Measurements from ENCODE around the gene LMTK2. TPM values are rescaled to one million over a fixed set of nuclear protein-coding genes. Genes with fewer than 3 reads are reported as not detected.

Gene LMTK2
- total RNA-seq, 1 donor from 2014 or later = 32.5 TPM

DNA sequence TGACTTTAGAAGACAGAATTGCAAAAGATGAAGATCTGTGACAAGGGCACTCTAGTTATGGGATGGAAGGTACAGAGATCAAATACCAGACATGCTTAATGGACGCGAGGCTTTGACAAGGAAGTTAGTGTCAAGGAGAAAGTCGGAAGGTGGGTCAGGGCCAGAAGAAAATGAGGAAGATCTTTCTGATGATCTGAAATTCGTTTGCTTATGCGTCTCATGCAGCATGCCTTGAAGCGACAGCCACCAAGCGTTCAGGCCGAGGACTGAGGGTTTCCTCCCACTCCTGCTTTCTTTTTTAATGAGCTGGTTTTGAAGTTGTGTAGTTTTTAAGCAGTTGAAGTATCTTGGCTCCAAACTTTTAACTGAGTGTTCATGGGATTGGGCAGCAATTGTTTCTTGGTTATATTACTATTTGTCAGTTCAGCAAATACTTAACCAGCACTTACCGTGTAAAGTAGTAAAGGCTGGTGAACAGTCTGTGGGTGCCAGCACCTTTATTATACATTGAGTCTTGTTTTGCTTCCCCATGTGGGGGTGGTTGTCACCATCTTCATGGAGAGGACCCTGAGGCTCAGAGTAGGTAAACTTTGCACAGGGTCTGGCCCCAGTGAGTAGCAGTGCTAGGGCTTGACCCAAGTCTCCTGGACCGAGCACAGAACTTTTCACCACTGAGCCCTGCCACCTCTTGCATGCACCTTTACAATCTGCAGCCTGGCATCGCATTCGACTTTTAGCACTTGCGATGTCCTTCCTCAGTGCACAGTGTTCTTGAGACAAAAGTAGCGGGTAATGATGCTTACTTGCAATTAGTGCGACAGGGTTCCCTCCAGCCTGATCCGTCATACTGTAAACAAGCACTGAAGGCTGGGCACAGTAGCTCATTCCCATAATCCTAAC, 90.3 kb downstream of the LMTK2 start:
- H3K27me3 Mint-ChIP-seq (ENCODE audit: unreplicated experiment) = peaks cover 2% of the 10 kb centered on the region
- H3K36me3 Mint-ChIP-seq (ENCODE audit: low read depth, unreplicated experiment) = peaks cover 24% of the 10 kb centered on the region
- H3K4me3 Mint-ChIP-seq (ENCODE audit: unreplicated experiment) = peak overlapping the region; percentile 63
- H3K27ac Mint-ChIP-seq (ENCODE audit: unreplicated experiment) = no peak overlapping the region
- TF ChIP-seq CTCF (IDR thresholded peaks at IDR 0.05; ENCODE audit: unreplicated experiment) = no peak
- DNase-seq (ENCODE audit: low spot score) = no peak
- no peaks in the 10 kb centered on the region for H3K4me1 Mint-ChIP-seq (ENCODE audit: unreplicated experiment)
- no peaks in the 10 kb centered on the region for H3K9me3 Mint-ChIP-seq (ENCODE audit: unreplicated experiment)

DNA sequence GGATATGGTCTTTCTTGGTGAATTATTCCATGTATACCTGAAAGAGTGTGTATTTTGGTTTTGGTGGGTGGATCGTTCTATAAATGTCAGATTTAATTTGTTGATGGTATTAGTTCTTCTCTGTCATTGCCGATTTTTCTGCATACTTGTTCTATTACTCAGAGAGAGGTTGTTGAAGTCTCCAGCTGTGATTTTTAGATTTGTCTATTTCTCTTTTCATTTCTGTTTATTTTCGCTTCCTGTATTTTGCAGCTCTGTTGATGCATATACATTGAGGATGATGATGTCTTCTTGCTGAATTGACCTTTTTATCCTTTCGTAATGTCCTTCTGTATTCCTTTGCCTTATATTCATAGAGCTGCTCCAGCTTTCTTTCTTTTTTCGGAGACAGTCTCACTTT, 92.5 kb downstream of the LMTK2 start:
- no peak for DNase-seq (ENCODE audit: low spot score)
- no peak overlapping the region for H3K27ac Mint-ChIP-seq (ENCODE audit: unreplicated experiment)
- peaks cover 13% of the 10 kb centered on the region for H3K36me3 Mint-ChIP-seq (ENCODE audit: low read depth, unreplicated experiment)
- no peak overlapping the region for H3K4me3 Mint-ChIP-seq (ENCODE audit: unreplicated experiment)
- H3K9me3 Mint-ChIP-seq (ENCODE audit: unreplicated experiment) = no peaks in the 10 kb centered on the region
- no peak for TF ChIP-seq CTCF (IDR thresholded peaks at IDR 0.05; ENCODE audit: unreplicated experiment)
- H3K27me3 Mint-ChIP-seq (ENCODE audit: unreplicated experiment) = peaks cover 2% of the 10 kb centered on the region
- H3K4me1 Mint-ChIP-seq (ENCODE audit: unreplicated experiment) = no peaks in the 10 kb centered on the region

- DNase-seq (ENCODE audit: low spot score) = no peak
- Mint-ChIP-seq H3K9me3 (ENCODE audit: unreplicated experiment) (no peaks in the 10 kb centered on the region), H3K27me3 (ENCODE audit: unreplicated experiment) (peaks cover 2% of the 10 kb centered on the region), H3K4me3 (ENCODE audit: unreplicated experiment) (no peak overlapping the region), H3K4me1 (ENCODE audit: unreplicated experiment) (no peaks in the 10 kb centered on the region), H3K27ac (ENCODE audit: unreplicated experiment) (no peak overlapping the region), H3K36me3 (ENCODE audit: low read depth, unreplicated experiment) (peaks cover 4% of the 10 kb centered on the region)
- TF ChIP-seq CTCF (IDR thresholded peaks at IDR 0.05; ENCODE audit: unreplicated experiment) = no peak
Measured at GRCh38 chr7:98200364-98200763, 93.7 kb downstream of the LMTK2 start.

- no peaks in the 10 kb centered on the region for H3K9me3 Mint-ChIP-seq (ENCODE audit: unreplicated experiment)
- TF ChIP-seq CTCF (IDR thresholded peaks at IDR 0.05; ENCODE audit: unreplicated experiment) = no peak
- no peak for DNase-seq (ENCODE audit: low spot score)
- H3K27ac Mint-ChIP-seq (ENCODE audit: unreplicated experiment) = no peak overlapping the region
- no peak overlapping the region for H3K4me3 Mint-ChIP-seq (ENCODE audit: unreplicated experiment)
- H3K27me3 Mint-ChIP-seq (ENCODE audit: unreplicated experiment) = peaks cover 7% of the 10 kb centered on the region
- peaks cover 15% of the 10 kb centered on the region for H3K36me3 Mint-ChIP-seq (ENCODE audit: low read depth, unreplicated experiment)
- no peaks in the 10 kb centered on the region for H3K4me1 Mint-ChIP-seq (ENCODE audit: unreplicated experiment)
Measured at GRCh38 chr7:98202367-98203195, 95.9 kb downstream of the LMTK2 start.
